Epithelial cell of prostate (primary cell): ENCODE results near the gene ARFRP1.
A peak's percentile ranks its signal among the peaks of the same experiment; 100 is the strongest.

Experiments
- DNase-seq: peaks from one replicate; pipeline ENCODE4 v3.0.0-alpha.2; 2011; ENCODE audit warnings: low read depth, low spot score
- H3K27ac ChIP-seq: fragments of 450-650 bp; 2 replicates; pipeline ENCODE4 v1.5.1; 2017; ENCODE audit warnings: mild to moderate bottlenecking

Gene ARFRP1

GRCh38 chr20:63693083-63693732, 14.6 kb downstream of the ARFRP1 start:
- DNase-seq, result no peak
- no peak overlapping the region for H3K27ac ChIP-seq

DNA sequence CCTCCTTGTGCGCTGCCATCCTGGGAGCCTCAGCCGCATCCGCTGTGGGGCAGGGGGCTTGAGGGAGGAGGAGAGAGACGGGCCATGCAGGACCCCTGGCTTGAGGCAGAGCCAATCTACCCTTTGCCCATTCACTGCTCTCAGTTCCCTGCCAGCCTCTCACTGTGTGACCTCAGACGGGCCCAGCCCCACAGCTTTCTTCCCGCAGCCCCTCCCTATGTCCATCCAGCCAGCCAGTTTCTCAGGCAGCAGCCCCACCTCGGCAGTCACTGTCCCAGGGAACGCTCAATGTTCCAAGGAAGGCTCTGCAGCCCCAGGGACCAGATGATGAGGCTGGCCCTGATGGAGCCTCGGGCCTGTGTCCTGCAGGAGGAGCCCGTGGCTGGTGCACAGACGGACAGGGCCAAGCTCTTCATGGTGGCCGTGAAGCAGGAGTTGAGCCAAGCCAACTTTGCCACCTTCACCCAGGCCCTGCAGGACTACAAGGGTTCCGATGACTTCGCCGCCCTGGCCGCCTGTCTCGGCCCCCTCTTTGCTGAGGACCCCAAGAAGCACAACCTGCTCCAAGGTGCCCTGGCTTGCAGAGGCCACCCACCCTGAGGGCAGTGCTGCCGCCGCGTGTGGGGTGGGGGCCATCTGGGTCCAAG, 15.2 kb downstream of the ARFRP1 start:
- DNase-seq, result no peak
- no peak overlapping the region for H3K27ac ChIP-seq

GRCh38 chr20:63691711-63692435, 15.9 kb downstream of the ARFRP1 start:
- no peak for DNase-seq
- H3K27ac ChIP-seq, result no peak overlapping the region

DNA sequence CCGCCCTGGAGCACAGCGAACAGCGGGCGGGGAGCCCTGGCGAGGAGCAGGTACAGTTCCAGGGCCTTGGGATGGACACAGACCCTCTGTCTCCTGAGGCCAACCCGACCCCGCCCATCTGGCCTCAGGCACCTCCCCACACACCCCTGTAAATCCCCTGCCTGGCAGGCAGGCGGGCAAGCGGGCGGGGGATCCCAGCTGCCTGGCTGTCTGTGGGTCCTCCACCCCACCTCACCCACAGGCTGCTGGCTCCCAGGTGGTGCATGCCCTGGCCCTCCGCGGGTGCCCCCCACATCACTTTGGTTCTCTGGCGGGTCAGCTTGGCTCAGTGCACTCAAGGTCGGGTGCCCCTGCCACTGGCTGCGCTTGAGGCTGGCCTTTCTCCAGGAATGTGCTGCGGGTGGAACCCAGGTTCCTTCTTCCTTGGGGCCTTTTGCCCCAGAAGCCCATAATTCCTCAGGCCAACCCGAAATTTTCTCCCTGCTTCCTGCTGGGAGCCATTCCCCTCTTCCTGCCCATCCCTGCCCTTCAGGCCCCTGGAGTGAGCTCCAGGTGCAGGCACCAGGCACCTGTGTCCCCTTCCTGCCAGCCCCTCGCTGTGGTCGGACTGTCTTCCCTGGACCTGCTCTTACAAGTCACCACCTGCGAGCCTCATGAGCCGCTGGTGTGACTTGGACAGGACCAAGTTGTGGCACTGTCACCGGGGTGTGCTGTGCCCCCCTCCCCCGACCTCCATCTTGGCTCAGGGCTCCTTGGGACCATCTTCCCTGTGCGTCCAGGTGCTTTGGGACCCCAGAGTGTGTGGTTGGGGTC, 16.7 kb downstream of the ARFRP1 start:
- no peak overlapping the region for H3K27ac ChIP-seq
- DNase-seq, result no peak

DNA sequence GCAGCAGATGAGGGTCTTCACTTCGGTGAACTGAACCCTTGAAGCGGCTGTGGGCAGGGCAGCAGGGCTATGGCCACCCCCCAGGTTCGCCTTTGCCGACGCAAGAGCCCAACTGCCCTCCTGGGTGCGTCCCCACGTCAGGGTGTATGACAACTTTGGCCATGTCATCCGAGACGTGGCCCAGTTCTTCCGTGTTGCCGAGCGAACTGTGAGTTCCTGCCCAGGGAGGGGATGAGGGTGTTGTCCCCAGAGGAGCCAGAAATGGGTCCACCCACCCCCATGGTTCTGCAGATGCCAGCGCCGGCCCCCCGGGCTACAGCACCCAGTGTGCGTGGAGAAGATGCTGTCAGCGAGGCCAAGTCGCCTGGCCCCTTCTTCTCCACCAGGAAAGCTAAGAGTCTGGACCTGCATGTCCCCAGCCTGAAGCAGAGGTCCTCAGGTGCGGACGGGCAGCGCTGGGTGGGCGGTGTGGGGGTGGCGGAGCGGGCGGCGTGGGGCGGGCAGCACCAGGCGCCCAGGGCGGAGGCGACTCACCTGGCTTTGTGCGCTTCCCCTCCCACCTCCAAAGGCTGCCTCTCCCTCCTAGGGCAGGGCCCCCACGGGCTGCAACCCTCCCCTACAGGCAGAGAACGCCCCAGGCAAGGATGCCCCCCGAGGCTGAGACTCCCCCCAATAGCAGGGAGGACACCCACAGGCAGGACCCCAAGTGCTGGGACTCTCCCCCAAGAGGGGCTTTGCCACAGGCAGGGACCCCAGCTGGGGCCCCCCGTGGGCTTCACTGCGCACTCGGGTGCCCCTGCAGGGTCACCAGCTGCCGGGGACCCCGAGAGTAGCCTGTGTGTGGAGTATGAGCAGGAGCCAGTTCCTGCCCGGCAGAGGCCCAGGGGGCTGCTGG, 17.5 kb downstream of the ARFRP1 start:
- H3K27ac ChIP-seq, result no peak overlapping the region
- DNase-seq, result no peak

- H3K27ac ChIP-seq, result no peak overlapping the region
- no peak for DNase-seq
Measured at GRCh38 chr20:63689046-63690002, 18.5 kb downstream of the ARFRP1 start.

DNA sequence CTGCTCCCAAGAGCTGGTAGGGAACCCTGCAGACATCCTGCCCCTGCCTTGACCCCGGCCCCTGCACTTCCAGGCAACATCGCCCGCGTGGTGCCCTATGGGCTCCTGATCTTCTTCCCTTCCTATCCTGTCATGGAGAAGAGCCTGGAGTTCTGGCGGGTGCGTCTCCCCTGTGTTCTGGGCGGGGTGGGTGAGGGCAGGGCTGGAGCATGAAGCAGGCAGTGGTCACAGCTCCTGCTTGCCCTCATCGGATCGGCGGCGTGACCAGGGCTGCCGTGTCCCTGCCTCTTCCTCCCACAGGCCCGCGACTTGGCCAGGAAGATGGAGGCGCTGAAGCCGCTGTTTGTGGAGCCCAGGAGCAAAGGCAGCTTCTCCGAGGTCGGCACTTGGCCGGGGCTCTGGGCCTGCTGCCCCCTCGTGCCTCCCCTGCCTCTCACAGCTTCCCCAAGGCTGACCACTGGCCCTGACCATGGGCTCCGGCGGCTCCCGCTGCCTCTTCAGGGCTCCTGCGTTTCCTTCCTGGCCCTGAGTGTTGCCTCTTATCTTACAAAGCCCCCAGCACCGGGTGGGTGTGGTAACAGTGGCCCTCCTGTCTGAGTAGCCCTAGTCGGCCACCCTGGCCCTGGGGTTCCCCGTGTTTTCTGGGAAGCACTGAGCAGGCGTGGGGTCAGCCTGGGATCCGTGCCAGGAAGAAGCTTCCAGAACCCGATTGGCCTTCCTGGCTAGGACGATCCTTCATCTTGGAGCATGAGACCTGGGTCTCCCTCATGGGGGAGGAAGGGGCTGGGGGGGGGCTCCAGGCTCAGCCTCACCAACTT, 19.3 kb downstream of the ARFRP1 start:
- H3K27ac ChIP-seq, result no peak overlapping the region
- no peak for DNase-seq

DNA sequence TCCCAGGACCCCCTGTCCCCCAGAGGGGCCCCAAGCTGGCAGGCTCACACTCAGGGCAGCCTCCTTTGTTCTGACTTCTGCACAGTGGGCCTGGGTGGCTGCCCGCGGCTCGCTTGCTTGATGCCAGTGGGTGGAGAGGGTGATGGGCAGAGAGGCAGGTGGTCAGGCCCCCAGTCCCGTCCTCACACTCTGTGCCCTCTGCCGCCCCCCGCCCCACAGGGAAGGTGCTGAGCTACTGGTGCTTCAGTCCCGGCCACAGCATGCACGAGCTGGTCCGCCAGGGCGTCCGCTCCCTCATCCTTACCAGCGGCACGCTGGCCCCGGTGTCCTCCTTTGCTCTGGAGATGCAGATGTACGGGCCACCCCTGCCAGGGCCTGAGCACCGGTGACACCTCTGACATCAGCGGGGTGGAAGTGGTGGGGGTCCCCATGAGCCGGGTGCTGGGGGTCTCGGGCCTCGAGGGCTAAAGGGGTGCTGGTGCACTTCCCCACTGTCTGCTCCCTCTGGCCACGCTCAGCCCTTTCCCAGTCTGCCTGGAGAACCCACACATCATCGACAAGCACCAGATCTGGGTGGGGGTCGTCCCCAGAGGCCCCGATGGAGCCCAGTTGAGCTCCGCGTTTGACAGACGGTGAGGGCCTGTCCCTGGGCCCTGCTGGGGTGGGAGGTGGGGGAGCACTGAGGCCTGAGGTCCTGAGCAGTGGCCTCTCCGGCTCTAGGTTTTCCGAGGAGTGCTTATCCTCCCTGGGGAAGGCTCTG, 20.2 kb downstream of the ARFRP1 start:
- H3K27ac ChIP-seq, result no peak overlapping the region
- DNase-seq, result no peak

DNA sequence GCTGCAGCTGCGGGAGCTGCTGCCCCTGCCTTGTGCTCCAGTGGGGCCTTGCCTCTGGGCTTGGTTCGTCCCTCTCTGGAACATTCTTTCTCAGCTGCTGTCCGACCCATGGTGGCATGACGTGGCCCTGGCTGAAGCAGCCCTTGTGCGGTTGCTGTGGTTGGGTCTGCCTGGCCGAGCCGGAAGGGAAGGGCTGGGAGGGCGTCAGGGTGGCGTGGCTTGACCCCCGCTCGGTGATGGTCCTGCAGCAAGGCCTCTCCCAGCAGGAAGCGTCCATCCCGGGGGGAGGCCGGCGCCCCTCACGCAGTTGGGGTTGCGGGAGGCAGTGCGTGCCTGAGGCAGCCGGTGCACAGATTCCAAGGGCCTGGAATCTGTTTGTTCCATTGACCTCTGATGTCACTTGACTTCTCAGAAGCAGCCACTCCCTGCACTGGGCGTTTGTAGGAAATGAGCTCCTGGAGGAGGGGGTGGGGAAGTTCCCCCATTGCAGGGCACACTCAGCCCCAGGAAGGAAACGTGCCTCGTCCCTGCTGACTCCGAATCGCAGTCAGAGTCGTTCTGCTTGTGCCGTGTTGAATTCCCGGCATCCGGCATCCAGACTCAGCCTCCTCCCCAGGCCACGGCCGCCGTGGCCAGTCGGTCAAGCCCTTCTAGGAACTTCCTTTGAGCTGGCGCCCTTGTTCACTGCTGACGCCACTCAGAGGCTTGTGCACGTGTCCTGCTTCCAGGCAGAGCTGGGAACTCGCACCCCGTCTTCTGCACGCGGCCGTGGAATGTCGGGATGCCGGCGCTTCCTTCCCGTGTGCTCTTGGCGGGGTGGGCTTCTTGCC, 21.1 kb downstream of the ARFRP1 start:
- DNase-seq, result no peak
- H3K27ac ChIP-seq, result no peak overlapping the region

- no peak for DNase-seq
- no peak overlapping the region for H3K27ac ChIP-seq
Measured at GRCh38 chr20:63686094-63686491, 21.7 kb downstream of the ARFRP1 start.

GRCh38 chr20:63685269-63686026, 22.3 kb downstream of the ARFRP1 start:
- no peak overlapping the region for H3K27ac ChIP-seq
- DNase-seq, result no peak

DNA sequence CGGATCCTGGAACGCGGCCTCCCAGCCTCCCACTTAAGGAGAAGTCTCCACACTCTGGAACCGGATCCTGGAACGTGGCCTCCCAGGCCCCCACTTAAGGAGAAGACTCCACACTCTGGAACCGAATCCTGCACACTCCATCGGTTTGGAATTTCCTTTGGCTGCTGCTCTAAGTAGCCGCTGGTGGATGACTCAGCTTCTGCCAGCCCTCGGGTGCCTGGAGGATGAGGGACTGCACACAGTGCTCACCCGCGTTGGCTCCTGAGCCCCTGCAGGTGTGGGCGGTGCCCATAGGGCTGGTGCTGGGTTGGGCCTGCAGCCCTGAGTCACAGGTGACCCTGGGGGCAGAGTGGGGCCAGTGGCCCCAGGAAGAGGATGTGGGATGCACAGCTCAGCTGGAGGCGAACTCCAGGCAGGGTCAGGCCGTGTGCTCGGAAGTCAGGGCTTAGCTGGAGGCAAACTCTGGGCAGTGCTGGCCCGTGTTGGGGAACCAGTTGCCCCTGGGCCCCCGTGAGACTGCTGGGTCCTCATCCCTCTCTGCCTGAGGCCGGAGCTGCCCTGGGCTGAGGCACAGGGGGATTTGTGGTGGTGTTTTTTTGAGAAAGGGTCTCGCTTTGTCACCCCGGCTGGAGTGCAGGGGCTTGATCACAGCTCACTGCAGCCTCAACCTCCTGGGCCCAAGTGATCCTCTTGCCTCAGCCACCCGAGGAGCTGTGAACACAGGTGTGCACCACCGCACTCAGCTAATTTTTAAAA, 25.2 kb downstream of the ARFRP1 start:
- H3K27ac ChIP-seq, result peak overlapping the region; percentile 84
- peak; percentile 87 for DNase-seq

DNA sequence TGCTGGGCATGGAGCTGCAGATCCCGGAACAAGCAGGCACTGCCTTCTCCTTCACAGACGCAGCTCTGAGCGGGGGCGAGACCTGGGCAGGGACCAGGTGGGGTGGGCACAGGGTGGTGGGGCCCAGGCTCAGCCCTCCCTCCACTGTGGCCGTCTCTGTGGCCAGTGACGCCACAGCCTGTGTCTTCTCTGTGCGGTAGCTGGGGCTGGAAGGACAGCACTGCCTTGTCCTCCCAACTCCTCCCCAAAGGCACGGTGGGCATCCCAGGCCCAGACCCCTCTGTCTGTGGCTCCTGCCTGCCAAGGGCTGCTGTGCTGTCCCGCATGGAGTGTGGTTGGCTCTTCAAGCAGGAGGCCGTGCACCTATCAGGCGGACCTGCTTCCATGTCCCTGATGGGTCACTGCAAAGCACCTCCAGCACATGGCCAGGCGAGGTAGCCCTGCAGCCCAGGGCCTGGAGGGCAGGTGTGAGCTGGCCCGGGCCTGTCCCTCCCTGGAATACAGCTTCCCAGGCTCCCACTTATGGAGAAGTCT, 26.1 kb downstream of the ARFRP1 start:
- DNase-seq, result no peak

GRCh38 chr20:63680857-63681608, 26.7 kb downstream of the ARFRP1 start:
- H3K27ac ChIP-seq, result peak overlapping the region; percentile 84
- no peak for DNase-seq

More for the DNA sequence above, 26.1 kb downstream of the ARFRP1 start:
- peak overlapping the region; percentile 84 for H3K27ac ChIP-seq
